WTC11 (cell line): ENCODE data around the gene DLGAP5. TPM values are rescaled to one million over a fixed set of nuclear protein-coding genes. Genes with fewer than 3 reads are reported as not detected.

Source experiments
- ATAC-seq: fragments of 200-7000 bp; cut with Tn5 transposase; 2 replicates; pipeline ENCODE4 v1.10.0; 2021; ENCODE audit warnings: mild to moderate bottlenecking, moderate library complexity
- CTCF ChIA-PET: fragments of 300-600 bp; sonication (Branson Sonifier 250); formaldehyde crosslinking; loops from one replicate; lab custom pipeline; 2021; ENCODE audit warnings: antibody characterized with exemption; lab: Charles Lee
- POLR2A ChIA-PET: fragments of 350-600 bp; sonication (Branson Sonifier 250); formaldehyde crosslinking; loops from one replicate; lab custom pipeline; 2021; ENCODE audit warnings: antibody characterized with exemption; lab: Charles Lee
- DNase-seq: peaks from one replicate; pipeline ENCODE4 v3.0.0; 2021; ENCODE audit warnings: low spot score
- H3K27ac Mint-ChIP-seq: 2 replicates; pipeline ENCODE4 v1.8.0; 2021; ENCODE audit warnings: mixed read lengths
- H3K27me3 Mint-ChIP-seq: 2 replicates; pipeline ENCODE4 v1.8.0; 2021; ENCODE audit warnings: low read depth, mild to moderate bottlenecking, moderate library complexity, mixed read lengths
- H3K36me3 Mint-ChIP-seq: 2 replicates; pipeline ENCODE4 v1.8.0; 2021; ENCODE audit warnings: mixed read lengths
- H3K4me1 Mint-ChIP-seq: 2 replicates; pipeline ENCODE4 v1.8.0; 2022; ENCODE audit warnings: mixed read lengths
- H3K4me3 Mint-ChIP-seq: 2 replicates; pipeline ENCODE4 v1.8.0; 2021; ENCODE audit warnings: mild to moderate bottlenecking, moderate library complexity, mixed read lengths
- H3K9me3 Mint-ChIP-seq: 2 replicates; pipeline ENCODE4 v1.8.0; 2021; ENCODE audit warnings: mixed read lengths
- E2F1 ChIP-seq: sonication (generic); formaldehyde crosslinking; IDR thresholded peaks from 2 replicates; pipeline ENCODE4 v1.8.0; 2022; ENCODE audit warnings: mild to moderate bottlenecking, missing genetic modification reagents
- GABPB1 ChIP-seq: sonication (generic); formaldehyde crosslinking; IDR thresholded peaks from 2 replicates; pipeline ENCODE4 v1.8.1; 2023; ENCODE audit warnings: mild to moderate bottlenecking, missing genetic modification reagents
- IRF2 ChIP-seq: sonication (generic); formaldehyde crosslinking; IDR thresholded peaks from 2 replicates; pipeline ENCODE4 v1.8.0; 2022; ENCODE audit warnings: low read depth, missing genetic modification reagents, borderline replicate concordance
- JUN ChIP-seq: sonication (generic); formaldehyde crosslinking; IDR thresholded peaks from 2 replicates; pipeline ENCODE4 v1.8.0; 2023; ENCODE audit warnings: mild to moderate bottlenecking, missing genetic modification reagents
- NFE2L1 ChIP-seq: sonication (generic); formaldehyde crosslinking; IDR thresholded peaks from 2 replicates; pipeline ENCODE4 v1.8.1; 2023; ENCODE audit warnings: missing genetic modification reagents
- NR1H2 ChIP-seq: sonication (generic); formaldehyde crosslinking; IDR thresholded peaks from 2 replicates; pipeline ENCODE4 v1.9.0; 2021; ENCODE audit warnings: mild to moderate bottlenecking, moderate library complexity, missing genetic modification reagents
- NR3C1 ChIP-seq: sonication (generic); formaldehyde crosslinking; conservative IDR thresholded peaks from 2 replicates; pipeline ENCODE4 v1.8.1; 2023; ENCODE audit warnings: low read depth, mild to moderate bottlenecking, missing genetic modification reagents
- OVOL2 ChIP-seq: fragments of 250-450 bp; sonication (Bioruptor Pico); IDR thresholded peaks from 2 replicates; pipeline ENCODE4 v1.9.0; 2021; ENCODE audit warnings: mild to moderate bottlenecking, borderline replicate concordance
- SMAD4 ChIP-seq: sonication (generic); formaldehyde crosslinking; IDR thresholded peaks from 2 replicates; pipeline ENCODE4 v1.8.0; 2022; ENCODE audit warnings: mild to moderate bottlenecking, missing genetic modification reagents
- SOX15 ChIP-seq: fragments of 250-450 bp; sonication (Bioruptor Pico); IDR thresholded peaks from 2 replicates; pipeline ENCODE4 v1.9.0; 2021; ENCODE audit warnings: mild to moderate bottlenecking
- STAT6 ChIP-seq: sonication (generic); formaldehyde crosslinking; conservative IDR thresholded peaks from 2 replicates; pipeline ENCODE4 v1.8.1; 2023; ENCODE audit warnings: mild to moderate bottlenecking, low read depth, missing genetic modification reagents, moderate library complexity
- TCF7 ChIP-seq: sonication (generic); formaldehyde crosslinking; IDR thresholded peaks from 2 replicates; pipeline ENCODE4 v1.8.0; 2022; ENCODE audit warnings: mild to moderate bottlenecking, low read depth, missing genetic modification reagents, moderate library complexity
- ZBTB21 ChIP-seq: sonication (generic); formaldehyde crosslinking; IDR thresholded peaks from 2 replicates; pipeline ENCODE4 v1.8.1; 2023; ENCODE audit warnings: mild to moderate bottlenecking, missing genetic modification reagents, borderline replicate concordance
- ZNF138 ChIP-seq: sonication (generic); formaldehyde crosslinking; conservative IDR thresholded peaks from 2 replicates; pipeline ENCODE4 v1.8.1; 2022; ENCODE audit warnings: mild to moderate bottlenecking, moderate library complexity, missing genetic modification reagents
- ZNF423 ChIP-seq: fragments of 250-450 bp; sonication (Bioruptor Pico); IDR thresholded peaks from 2 replicates; pipeline ENCODE4 v2.1.2; 2022; ENCODE audit warnings: mild to moderate bottlenecking, moderate library complexity
- total RNA-seq: library from RNA; stranded (reverse); gene quantifications from 3 replicates; pipeline ENCODE4 v1.2.3, GENCODE V29; 2021
- TF ChIP-seq, protein P1 (sequence below): sonication (generic); formaldehyde crosslinking; IDR thresholded peaks from 2 replicates; pipeline ENCODE4 v1.8.1; 2023; ENCODE audit warnings: mild to moderate bottlenecking, missing genetic modification reagents, borderline replicate concordance
- TF ChIP-seq, protein P2 (sequence below): fragments of 250-450 bp; sonication (Bioruptor Pico); IDR thresholded peaks from 2 replicates; pipeline ENCODE4 v1.9.0; 2021; ENCODE audit warnings: mild to moderate bottlenecking
- TF ChIP-seq, protein P3 (sequence below): sonication (generic); formaldehyde crosslinking; IDR thresholded peaks from 2 replicates; pipeline ENCODE4 v1.8.0; 2023; ENCODE audit warnings: missing genetic modification reagents
- TF ChIP-seq, protein P4 (sequence below): sonication (generic); formaldehyde crosslinking; IDR thresholded peaks from 2 replicates; pipeline ENCODE4 v1.8.1; 2023; ENCODE audit warnings: mild to moderate bottlenecking, missing genetic modification reagents, moderate library complexity
- TF ChIP-seq, protein P5 (sequence below): sonication (generic); formaldehyde crosslinking; IDR thresholded peaks from 2 replicates; pipeline ENCODE4 v1.8.1; 2023; ENCODE audit warnings: mild to moderate bottlenecking, missing genetic modification reagents

The DLGAP5 gene
- total RNA-seq, 1 experiment from 2014 or later = 141 TPM

DNA sequence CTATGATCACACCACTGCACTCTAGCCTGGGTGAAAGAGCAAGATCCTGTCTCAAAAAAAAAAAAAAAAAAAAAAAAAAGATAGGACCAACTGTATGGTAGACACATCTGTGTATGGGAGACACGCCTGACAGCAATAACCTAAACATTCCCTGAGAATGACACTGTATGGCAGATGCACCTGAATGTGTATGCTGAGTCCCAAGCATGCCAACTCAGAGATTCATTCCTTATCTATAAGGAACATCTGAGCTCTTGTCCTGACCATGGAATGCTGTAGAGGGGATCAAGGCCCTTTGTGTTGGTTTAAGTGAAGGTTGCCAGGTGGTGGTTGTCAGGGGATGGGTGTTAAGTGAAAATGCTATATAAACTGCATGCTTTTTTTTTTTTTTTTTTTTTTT is 81.5 kb downstream of the DLGAP5 start:
- DNase-seq = no peak
- no peak overlapping the region for H3K4me3 Mint-ChIP-seq
- H3K27ac Mint-ChIP-seq = no peak overlapping the region
- TF ChIP-seq, protein P1, sequence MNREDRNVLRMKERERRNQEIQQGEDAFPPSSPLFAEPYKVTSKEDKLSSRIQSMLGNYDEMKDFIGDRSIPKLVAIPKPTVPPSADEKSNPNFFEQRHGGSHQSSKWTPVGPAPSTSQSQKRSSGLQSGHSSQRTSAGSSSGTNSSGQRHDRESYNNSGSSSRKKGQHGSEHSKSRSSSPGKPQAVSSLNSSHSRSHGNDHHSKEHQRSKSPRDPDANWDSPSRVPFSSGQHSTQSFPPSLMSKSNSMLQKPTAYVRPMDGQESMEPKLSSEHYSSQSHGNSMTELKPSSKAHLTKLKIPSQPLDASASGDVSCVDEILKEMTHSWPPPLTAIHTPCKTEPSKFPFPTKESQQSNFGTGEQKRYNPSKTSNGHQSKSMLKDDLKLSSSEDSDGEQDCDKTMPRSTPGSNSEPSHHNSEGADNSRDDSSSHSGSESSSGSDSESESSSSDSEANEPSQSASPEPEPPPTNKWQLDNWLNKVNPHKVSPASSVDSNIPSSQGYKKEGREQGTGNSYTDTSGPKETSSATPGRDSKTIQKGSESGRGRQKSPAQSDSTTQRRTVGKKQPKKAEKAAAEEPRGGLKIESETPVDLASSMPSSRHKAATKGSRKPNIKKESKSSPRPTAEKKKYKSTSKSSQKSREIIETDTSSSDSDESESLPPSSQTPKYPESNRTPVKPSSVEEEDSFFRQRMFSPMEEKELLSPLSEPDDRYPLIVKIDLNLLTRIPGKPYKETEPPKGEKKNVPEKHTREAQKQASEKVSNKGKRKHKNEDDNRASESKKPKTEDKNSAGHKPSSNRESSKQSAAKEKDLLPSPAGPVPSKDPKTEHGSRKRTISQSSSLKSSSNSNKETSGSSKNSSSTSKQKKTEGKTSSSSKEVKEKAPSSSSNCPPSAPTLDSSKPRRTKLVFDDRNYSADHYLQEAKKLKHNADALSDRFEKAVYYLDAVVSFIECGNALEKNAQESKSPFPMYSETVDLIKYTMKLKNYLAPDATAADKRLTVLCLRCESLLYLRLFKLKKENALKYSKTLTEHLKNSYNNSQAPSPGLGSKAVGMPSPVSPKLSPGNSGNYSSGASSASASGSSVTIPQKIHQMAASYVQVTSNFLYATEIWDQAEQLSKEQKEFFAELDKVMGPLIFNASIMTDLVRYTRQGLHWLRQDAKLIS = no peak
- no peak for TF ChIP-seq ZNF423 (CRISPR knock-in tag)
- TF ChIP-seq NR1H2 (CRISPR knock-in tag) = no peak
- TF ChIP-seq, protein P2, sequence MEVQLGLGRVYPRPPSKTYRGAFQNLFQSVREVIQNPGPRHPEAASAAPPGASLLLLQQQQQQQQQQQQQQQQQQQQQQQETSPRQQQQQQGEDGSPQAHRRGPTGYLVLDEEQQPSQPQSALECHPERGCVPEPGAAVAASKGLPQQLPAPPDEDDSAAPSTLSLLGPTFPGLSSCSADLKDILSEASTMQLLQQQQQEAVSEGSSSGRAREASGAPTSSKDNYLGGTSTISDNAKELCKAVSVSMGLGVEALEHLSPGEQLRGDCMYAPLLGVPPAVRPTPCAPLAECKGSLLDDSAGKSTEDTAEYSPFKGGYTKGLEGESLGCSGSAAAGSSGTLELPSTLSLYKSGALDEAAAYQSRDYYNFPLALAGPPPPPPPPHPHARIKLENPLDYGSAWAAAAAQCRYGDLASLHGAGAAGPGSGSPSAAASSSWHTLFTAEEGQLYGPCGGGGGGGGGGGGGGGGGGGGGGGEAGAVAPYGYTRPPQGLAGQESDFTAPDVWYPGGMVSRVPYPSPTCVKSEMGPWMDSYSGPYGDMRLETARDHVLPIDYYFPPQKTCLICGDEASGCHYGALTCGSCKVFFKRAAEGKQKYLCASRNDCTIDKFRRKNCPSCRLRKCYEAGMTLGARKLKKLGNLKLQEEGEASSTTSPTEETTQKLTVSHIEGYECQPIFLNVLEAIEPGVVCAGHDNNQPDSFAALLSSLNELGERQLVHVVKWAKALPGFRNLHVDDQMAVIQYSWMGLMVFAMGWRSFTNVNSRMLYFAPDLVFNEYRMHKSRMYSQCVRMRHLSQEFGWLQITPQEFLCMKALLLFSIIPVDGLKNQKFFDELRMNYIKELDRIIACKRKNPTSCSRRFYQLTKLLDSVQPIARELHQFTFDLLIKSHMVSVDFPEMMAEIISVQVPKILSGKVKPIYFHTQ = no peak
- no peak for TF ChIP-seq SMAD4
- no peak for TF ChIP-seq GABPB1 (CRISPR knock-in tag)
- no peak for TF ChIP-seq OVOL2 (CRISPR knock-in tag)
- TF ChIP-seq, protein P3, sequence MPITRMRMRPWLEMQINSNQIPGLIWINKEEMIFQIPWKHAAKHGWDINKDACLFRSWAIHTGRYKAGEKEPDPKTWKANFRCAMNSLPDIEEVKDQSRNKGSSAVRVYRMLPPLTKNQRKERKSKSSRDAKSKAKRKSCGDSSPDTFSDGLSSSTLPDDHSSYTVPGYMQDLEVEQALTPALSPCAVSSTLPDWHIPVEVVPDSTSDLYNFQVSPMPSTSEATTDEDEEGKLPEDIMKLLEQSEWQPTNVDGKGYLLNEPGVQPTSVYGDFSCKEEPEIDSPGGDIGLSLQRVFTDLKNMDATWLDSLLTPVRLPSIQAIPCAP (CRISPR knock-in tag) = no peak
- TF ChIP-seq NFE2L1 = no peak
- TF ChIP-seq E2F1 (CRISPR knock-in tag) = no peak
- no peak for TF ChIP-seq ZBTB21 (CRISPR knock-in tag)
- TF ChIP-seq SOX15 (CRISPR knock-in tag) = no peak
- TF ChIP-seq ZNF138 = no peak
- no peak for TF ChIP-seq TCF7
- TF ChIP-seq, protein P4, sequence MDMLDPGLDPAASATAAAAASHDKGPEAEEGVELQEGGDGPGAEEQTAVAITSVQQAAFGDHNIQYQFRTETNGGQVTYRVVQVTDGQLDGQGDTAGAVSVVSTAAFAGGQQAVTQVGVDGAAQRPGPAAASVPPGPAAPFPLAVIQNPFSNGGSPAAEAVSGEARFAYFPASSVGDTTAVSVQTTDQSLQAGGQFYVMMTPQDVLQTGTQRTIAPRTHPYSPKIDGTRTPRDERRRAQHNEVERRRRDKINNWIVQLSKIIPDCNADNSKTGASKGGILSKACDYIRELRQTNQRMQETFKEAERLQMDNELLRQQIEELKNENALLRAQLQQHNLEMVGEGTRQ (CRISPR knock-in tag) = no peak
- no peak for TF ChIP-seq NR3C1 (CRISPR knock-in tag)
- TF ChIP-seq, protein P5, sequence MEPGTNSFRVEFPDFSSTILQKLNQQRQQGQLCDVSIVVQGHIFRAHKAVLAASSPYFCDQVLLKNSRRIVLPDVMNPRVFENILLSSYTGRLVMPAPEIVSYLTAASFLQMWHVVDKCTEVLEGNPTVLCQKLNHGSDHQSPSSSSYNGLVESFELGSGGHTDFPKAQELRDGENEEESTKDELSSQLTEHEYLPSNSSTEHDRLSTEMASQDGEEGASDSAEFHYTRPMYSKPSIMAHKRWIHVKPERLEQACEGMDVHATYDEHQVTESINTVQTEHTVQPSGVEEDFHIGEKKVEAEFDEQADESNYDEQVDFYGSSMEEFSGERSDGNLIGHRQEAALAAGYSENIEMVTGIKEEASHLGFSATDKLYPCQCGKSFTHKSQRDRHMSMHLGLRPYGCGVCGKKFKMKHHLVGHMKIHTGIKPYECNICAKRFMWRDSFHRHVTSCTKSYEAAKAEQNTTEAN = no peak
- no peak for TF ChIP-seq JUN (CRISPR knock-in tag)
- TF ChIP-seq IRF2 = no peak
- no peak for TF ChIP-seq STAT6 (CRISPR knock-in tag)
- TF ChIP-seq, all 79 proteins: peak for 0
- ChIA-PET POLR2A (no interaction called here), CTCF (interaction anchor here (0.6 to 1.7 kb wide), 4 partner anchors 14 to 50 kb away, joined by 3 to 7 read pairs (median 6); no protein-coding TSS in a partner anchor)
- peaks cover 10% of the 10 kb centered on the region for H3K4me1 Mint-ChIP-seq
- no peaks in the 10 kb centered on the region for H3K36me3 Mint-ChIP-seq
- H3K9me3 Mint-ChIP-seq = no peaks in the 10 kb centered on the region
- peaks cover 2% of the 10 kb centered on the region; the same call in 1 of the 2 replicates for H3K27me3 Mint-ChIP-seq
- ATAC-seq = no peak
